ENCODE measurements around the gene ADORA3.
A peak's percentile ranks its signal among the peaks of the same experiment; 100 is the strongest.

Gene ADORA3

DNA sequence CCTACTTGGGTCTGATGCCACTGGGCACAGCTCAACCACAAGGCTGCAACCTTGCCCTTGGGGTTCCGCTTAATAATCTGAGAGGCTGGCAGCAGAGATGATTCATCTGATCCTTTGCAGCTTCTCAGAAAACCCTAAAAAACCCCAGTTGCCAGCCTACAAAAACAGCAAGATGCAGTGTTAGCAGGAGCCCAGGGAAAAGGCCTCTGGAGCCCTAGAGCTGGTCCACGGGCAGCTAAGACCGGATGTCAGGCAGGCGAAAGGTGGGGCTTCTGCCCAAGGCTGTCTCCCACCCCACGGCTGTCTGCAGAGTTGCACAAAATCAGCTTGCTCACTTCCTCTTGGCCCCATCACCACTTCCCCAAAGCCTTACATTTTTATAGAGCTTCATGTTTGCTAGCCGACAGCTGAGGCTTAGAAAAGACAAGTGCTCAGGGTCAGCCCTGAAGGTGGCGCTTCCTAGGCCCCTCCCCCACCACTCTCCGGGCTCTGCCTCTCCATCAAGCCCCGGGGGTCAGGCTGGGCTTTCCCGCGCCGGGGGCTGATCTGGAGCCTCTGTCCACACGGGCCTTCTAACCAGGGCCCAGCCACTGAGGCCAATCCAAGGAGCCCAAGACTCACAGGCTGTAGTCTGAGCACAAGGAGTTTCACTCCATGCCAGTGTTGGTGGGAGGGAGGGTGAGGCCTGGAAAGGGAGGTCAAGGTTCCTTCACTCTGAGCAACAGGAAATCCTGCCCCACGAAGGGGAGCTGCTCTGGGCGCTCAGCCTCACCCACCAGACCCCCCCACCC, 4.2 kb upstream of the ADORA3 start:
- peak; percentile 44 to 49 for DNase-seq

DNA sequence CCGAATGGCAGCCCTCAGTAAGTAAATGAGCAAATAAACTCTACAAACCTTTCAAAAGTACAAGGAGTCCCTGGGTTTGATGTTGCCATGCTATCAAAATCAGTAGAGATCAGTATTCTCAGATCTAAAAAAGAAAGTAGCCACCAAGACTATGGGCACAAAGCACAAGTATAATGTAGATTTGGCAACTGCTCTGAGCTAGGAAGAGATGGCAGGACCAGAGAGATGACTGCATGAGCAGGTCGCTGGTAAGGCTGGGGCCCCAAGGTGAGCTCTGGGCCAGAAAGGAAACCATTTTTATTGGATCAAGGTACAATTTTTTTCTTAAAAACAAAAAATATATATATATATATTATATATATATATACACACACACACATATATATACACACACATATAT, 3.1 kb upstream of the ADORA3 start:
- DNase-seq, result no peak

- DNase-seq, result no peak
Observed at GRCh38 chr1:111505641-111506119, 2.2 kb upstream of the ADORA3 start.

- DNase-seq, result no peak
Observed at GRCh38 chr1:111504097-111504496, 664 bp upstream of the ADORA3 start.

- no peak for DNase-seq
Observed at GRCh38 chr1:111501645-111502044, 1.8 kb downstream of the ADORA3 start.

DNA sequence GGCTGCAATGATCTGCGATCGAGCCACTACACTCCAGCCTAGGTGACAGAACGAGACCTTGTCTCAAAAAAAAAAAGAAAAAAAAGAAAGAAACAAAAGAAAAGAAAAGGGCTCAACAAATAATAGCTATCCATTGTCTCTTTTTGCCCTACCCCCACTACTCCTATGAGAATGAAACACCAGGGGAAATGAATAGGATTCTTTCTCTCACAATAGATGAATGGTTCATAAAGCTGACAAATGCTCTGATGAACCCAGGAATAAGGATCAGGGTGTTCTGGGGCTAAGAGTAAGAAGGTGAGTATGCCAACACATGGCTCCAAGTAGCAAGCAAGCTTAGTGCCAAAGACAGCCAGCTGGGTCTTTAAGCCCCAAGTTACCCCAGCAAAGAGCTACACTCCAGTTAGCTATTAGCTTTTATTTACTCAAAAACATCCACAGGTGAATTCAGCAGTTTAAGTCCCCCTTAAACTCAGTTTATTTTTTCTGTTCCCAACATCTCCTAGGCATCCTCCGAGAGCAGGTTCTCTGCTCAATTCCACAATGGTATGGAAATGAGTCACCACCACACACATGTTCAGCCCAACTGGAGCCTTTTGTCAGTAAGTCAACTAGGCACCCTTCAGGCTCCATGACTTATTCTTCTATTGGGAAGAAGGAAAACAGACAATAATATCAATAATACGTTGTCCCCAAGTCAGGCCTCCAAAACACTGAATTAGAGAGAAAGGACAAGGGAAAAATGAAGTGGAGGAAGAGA, 4.2 kb downstream of the ADORA3 start:
- DNase-seq, result no peak

- no peak for DNase-seq
Observed at GRCh38 chr1:111497592-111497991, 5.8 kb downstream of the ADORA3 start.

GRCh38 chr1:111496398-111496797, 7.0 kb downstream of the ADORA3 start:
- DNase-seq, result no peak

DNA sequence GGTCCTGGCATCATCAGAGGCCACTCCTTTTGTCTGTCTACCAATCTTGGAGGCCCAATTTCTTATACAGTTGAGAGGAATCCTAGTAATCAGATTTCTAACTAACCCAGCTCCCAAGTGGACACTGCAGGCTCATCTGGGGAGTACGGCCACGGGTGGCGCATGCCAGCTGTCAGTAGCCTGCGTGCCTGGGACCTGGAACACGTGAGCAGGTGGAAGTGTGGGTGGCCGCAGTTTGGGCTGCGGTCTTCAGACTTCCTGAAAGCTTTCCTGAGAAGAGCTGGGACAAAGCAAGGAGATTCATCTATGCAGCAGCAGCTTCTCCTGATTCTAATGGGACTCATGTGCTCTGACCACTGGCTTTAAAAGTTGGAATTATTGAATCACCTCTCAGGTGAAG, 12.4 kb downstream of the ADORA3 start:
- DNase-seq, result no peak

- no peak for DNase-seq
Observed at GRCh38 chr1:111490220-111490619, 13.2 kb downstream of the ADORA3 start.

GRCh38 chr1:111489604-111490003, 13.8 kb downstream of the ADORA3 start:
- DNase-seq, result no peak

DNA sequence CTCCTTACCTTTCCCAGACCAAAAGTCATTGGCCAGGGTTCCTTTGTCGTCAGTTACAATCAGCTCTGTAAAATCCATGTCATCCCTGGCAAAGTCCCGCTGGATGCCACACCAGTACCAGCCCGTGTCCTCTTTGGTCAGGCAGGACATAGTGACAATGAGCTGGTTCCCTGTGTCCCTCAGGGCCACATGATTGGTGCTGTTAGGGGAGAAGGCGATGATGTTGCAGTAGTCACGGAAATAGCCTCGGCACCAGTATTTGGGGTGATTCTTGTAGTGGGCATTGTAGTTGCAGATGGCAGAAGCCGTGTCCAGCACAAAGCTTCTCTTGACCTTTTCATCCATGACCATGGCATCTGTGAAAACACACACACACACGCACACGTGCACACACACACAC, 14.8 kb downstream of the ADORA3 start:
- DNase-seq, result no peak

- no peak for DNase-seq
Observed at GRCh38 chr1:111487133-111487532, 16.3 kb downstream of the ADORA3 start.

DNA sequence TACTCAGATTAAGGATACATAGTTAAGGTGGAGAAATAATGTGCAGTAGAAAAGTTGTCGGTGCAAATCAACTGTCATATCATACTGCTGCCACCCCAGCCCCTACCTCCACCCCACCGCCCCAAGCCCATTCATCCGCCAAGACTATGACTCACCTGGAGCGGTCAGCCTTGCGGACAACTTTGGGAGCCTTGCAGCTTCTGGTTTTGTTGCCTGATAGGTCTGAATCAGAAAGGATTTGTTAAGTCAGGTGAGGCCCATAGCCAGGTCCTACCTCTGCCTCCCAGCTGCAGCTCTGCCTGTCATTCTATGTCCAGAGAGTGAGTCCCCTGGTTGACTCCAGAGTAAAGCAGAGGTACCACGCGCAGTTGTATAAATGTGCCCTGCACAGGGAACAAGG, 17.0 kb downstream of the ADORA3 start:
- no peak for DNase-seq

GRCh38 chr1:111484391-111485026, 18.9 kb downstream of the ADORA3 start:
- DNase-seq, result no peak

DNA sequence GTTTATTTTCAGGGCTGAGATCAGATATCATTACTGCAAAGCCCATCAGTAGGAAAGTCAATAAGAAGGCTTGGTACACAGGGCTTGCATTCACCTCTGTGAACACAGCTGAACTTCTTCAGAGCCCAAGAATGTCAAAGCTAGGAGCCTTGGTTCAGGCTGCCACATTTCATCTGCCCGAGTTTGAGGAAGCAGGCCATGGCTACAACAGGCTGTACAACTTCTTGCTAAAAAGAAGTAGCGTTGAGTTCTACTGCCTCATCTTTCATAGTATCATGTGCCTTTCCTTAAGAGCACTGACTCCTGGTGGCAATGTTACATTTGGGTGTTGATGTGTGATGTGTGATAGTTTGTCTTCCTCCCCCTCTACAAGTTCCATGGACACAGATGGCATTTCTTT, 19.6 kb downstream of the ADORA3 start:
- no peak for DNase-seq

DNA sequence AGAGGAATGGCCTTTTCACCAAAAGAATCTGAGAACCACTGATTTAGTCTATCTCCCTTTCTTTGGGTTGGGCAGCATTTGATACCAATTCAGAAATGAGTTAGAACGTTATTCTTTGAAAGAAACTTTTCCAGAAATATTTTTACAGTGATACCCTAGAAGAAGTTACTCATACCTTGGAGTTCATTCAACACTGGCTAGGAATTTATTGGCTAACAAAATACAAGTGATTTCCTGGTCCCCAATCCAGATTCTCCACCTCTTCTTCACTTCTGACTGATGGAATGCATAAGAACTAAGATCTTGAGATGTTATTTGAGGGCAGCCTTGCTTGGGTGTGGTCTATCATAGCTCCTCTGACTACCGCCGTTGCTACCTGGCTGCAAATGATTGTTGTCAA, 20.3 kb downstream of the ADORA3 start:
- DNase-seq, result no peak

- peak; percentile 48 to 49 for DNase-seq
Observed at GRCh38 chr1:111481387-111482221, 21.8 kb downstream of the ADORA3 start.

GRCh38 chr1:111480674-111481073, 22.8 kb downstream of the ADORA3 start:
- DNase-seq, result no peak

DNA sequence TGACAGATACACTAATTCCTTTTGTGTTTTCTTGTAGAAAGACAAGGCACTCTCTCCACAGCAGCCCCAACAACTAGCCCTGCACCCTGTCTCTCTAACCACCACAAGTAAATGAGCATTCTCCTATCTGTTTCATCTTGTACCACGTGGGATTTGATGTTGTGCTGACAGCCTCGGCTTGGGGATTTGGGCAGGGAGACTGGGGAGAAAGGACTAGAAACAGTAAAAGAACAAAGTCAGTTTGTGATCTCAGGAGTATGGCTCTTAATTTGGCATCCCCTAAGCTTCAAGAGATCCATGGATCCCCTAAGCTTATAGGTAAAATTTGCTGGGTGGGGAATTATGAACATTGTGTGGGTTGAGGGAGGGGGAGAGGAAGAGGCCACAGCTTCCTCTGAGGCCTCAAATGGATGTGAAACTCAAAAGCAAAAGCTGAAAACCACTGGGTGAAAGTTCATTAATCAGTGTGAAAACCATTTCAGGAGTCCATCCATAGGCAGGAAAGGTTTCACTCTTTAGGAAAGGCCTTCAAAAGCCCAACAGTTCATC, 26.6 kb downstream of the ADORA3 start:
- peak in 1 of 2 donors; percentile 21 for DNase-seq

- no peak for DNase-seq
Observed at GRCh38 chr1:111476214-111476613, 27.2 kb downstream of the ADORA3 start.

- DNase-seq, result peak in 1 of 2 donors; percentile 29
Observed at GRCh38 chr1:111475701-111476100, 27.7 kb downstream of the ADORA3 start.

Data from stimulated activated CD4-positive, alpha-beta T cell treated with anti-CD3 and anti-CD28 coated beads, Interleukin-2, amount 100 ng/mL, for 48 hours (primary cell).